Upper lobe of right lung (tissue), 1 donor: ENCODE results near the gene TPO. TPM values are rescaled to one million over a fixed set of nuclear protein-coding genes. Genes with fewer than 3 reads are reported as not detected.
"Not testable (repeated sequence)": the region's sequence is repeated elsewhere in the genome, so short reads cannot be mapped to it uniquely, and the experiment has no call there.

Source experiments
- ATAC-seq: fragments of 200-7000 bp; cut with Tn5 transposase; one replicate; pipeline ENCODE4 v1.9.1; 2020; ENCODE audit warnings: mild to moderate bottlenecking, moderate library complexity
- DNase-seq: peaks from one replicate; pipeline ENCODE4 v3.0.0-alpha.2; 2020
- H3K27ac ChIP-seq: fragments of 200-600 bp; one replicate; pipeline ENCODE4 v1.8.0; 2022
- H3K27me3 ChIP-seq: fragments of 200-600 bp; one replicate; pipeline ENCODE4 v1.8.0; 2022; ENCODE audit warnings: mild to moderate bottlenecking
- H3K36me3 ChIP-seq: fragments of 200-600 bp; one replicate; pipeline ENCODE4 v1.8.0; 2022
- H3K4me1 ChIP-seq: fragments of 200-600 bp; one replicate; pipeline ENCODE4 v1.8.0; 2022
- H3K4me3 ChIP-seq: fragments of 200-600 bp; one replicate; pipeline ENCODE4 v1.8.0; 2022; ENCODE audit warnings: mild to moderate bottlenecking
- H3K9me3 ChIP-seq: fragments of 200-600 bp; one replicate; pipeline ENCODE4 v1.8.0; 2022
- CTCF ChIP-seq: fragments of 200-600 bp; IDR thresholded peaks from one replicate; pipeline ENCODE4 v1.8.0; 2022; ENCODE audit warnings: antibody characterized with exemption
- intact Hi-C: fragments of 100-400 bp; cut with DNase I; formaldehyde crosslinking; loops from one replicate; pipeline ENCODE4 v1.11.0; 2022
- total RNA-seq: library from RNA; stranded (reverse); fragmentation: NEBNext Ultra II Directional; extraction: Animal tissue kit (Norgen Biotek cat#: 25700); gene quantifications from one replicate; pipeline ENCODE4 v1.2.1, GENCODE V29; 2021
- donor health status: DM: no; HTN: yes; CAD: no; lungs with severe emphysema.

TPO gene
- total RNA-seq, 1 donor from 2014 or later: not detected

DNA sequence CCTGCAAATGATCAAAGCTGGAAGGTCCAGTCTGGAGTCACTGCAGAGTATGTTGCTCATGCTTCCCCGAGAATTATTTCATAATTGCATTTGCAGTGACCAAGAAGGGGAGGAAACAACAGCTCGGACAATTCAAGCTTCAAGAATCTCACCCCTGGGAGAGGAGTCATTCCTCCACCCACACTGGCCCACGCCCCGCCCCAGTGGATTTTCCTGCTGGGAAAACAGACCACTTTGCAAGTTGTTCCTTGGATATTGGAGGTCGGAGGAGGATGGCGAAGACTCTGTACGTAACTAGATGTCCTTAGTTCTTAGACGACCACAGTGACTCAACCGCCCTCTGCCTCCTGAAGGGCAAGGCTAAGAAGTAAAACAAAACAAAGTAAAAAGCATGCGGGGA lies 159.4 kb downstream of the TPO start:
- TF ChIP-seq CTCF: no peak
- Histone ChIP-seq H3K9me3 (no peaks in the 10 kb centered on the region), H3K36me3 (no peaks in the 10 kb centered on the region), H3K27me3 (no peaks in the 10 kb centered on the region), H3K4me3 (no peak overlapping the region), H3K27ac (no peak overlapping the region), H3K4me1 (no peaks in the 10 kb centered on the region)
- DNase-seq (peak; percentile 25), ATAC-seq (no peak)
- intact Hi-C loops: no loop called here

DNA sequence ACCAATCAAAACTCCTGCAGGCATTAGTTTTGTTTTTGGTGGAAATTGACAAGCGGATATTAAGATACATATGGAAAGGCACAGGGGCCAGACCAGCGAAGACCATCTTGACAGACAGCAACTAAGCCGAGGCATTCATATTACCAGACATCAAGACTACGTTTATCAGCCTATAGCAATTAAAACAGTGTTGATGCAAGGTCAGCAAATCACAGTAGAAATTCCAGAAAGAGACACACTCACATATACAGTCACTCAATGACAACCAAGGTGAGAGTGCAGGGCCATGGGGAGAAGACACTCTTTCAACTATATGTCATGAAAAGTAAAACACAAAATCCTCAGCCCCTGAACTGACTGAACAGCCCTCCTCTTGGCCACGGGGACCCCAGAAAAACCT lies 164.6 kb downstream of the TPO start:
- no peaks in the 10 kb centered on the region for H3K9me3 ChIP-seq
- H3K4me1 ChIP-seq: no peaks in the 10 kb centered on the region
- H3K4me3 ChIP-seq: no peak overlapping the region
- no peak for TF ChIP-seq CTCF
- DNase-seq: no peak
- no peaks in the 10 kb centered on the region for H3K36me3 ChIP-seq
- ATAC-seq: no peak
- H3K27me3 ChIP-seq: no peaks in the 10 kb centered on the region
- no peak overlapping the region for H3K27ac ChIP-seq
- intact Hi-C loops: no loop called here

GRCh38 chr2:1581257-1581964 lies 168.1 kb downstream of the TPO start:
- H3K4me1 ChIP-seq, ATAC-seq, H3K9me3 ChIP-seq, intact Hi-C loops, H3K4me3 ChIP-seq, H3K27ac ChIP-seq, H3K36me3 ChIP-seq, H3K27me3 ChIP-seq: not testable (repeated sequence)
- peak; percentile 22 for DNase-seq

DNA sequence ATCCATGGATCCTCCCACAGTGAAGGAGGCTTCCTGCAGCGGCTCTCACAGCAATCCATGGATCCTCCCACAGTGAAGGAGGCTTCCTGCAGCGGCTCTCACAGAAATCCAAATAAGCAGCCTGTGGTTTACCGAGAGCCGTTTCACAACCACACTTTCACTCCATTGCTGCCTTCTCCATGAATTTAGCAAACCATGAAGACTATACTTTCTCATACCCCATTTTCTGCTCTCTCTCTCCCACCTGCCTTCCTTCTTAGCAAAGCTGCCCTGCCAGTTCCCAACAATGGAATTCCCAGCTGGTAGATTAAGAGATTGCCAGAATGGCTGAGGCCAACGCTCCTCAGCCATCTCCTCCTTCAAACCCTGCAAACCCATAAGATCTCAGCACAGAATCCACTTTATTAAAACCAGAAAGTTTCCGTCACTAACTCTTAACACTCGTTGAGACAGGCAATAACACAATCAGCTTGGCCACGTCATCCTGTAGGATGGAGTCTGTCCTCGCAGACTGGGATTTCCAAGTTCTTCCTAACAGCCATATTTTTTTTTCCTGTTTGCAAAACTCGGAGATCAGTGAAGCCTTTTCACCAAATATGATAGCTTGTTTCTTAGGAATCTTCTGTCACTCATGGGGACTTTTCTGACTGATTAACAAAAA lies 168.8 kb downstream of the TPO start:
- H3K27ac ChIP-seq: no peak overlapping the region
- ATAC-seq (no peak), DNase-seq (no peak)
- TF ChIP-seq CTCF: no peak
- H3K36me3 ChIP-seq: no peaks in the 10 kb centered on the region
- no peaks in the 10 kb centered on the region for H3K4me1 ChIP-seq
- H3K4me3 ChIP-seq: no peak overlapping the region
- no peaks in the 10 kb centered on the region for H3K9me3 ChIP-seq
- intact Hi-C loops: no loop called here
- no peaks in the 10 kb centered on the region for H3K27me3 ChIP-seq

GRCh38 chr2:1582891-1583341 lies 169.7 kb downstream of the TPO start:
- no peak for TF ChIP-seq CTCF
- Histone ChIP-seq H3K4me1 (no peaks in the 10 kb centered on the region), H3K27me3 (no peaks in the 10 kb centered on the region), H3K9me3 (no peaks in the 10 kb centered on the region), H3K36me3 (no peaks in the 10 kb centered on the region), H3K4me3 (no peak overlapping the region), H3K27ac (no peak overlapping the region)
- no peak for ATAC-seq
- peak; percentile 54 for DNase-seq
- intact Hi-C loops: no loop called here

DNA sequence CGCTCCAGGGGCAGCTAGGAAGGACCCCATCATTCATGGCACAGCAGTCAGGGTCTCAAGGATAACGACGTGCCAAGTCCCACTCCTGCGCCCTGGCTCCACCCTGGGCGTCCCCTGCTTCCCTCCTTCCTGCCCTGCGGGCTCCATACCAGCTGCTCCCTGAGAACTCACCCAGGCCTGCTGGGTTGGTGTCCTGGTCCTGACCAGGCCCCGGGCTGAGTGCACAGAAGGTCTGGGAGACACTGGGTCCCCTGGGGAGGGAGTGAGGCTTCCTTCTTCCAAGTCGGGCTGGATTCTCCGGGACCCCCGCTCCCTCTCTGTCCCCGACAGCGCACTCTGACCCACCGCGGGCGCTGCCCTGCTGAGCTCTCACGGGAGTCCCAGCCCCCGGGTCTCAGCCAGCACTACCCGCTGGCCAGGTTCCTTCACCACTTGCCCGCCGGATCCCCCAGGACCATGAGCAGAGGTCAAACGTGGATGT lies 170.8 kb downstream of the TPO start:
- no peak for ATAC-seq
- intact Hi-C loops: no loop called here
- Histone ChIP-seq H3K4me1 (no peaks in the 10 kb centered on the region), H3K4me3 (no peak overlapping the region), H3K27me3 (no peaks in the 10 kb centered on the region), H3K9me3 (no peaks in the 10 kb centered on the region), H3K36me3 (no peaks in the 10 kb centered on the region), H3K27ac (no peak overlapping the region)
- TF ChIP-seq CTCF: no peak
- peak; percentile 56 for DNase-seq
